Activated CD8-positive, alpha-beta T cell treated with anti-CD3 and anti-CD28 coated beads, Interleukin-2, amount 10 ng/mL, durations not matched to agents 7 days and 5 days (primary cell): Measurements from ENCODE around the gene KLHL14. TPM values are rescaled to one million over a fixed set of nuclear protein-coding genes. Genes with fewer than 3 reads are reported as not detected.

Experiments
- ATAC-seq: fragments of 150-1000 bp; cut with Tn5 transposase; one replicate; pipeline ENCODE4 v1.10.0; 2021; ENCODE audit warnings: moderate library complexity
- CTCF ChIA-PET: fragments of 350-600 bp; sonication (Branson Sonifier 250); formaldehyde crosslinking; loops from one replicate; lab custom pipeline; 2021; ENCODE audit warnings: antibody characterized with exemption; lab: Charles Lee
- POLR2A ChIA-PET: fragments of 350-600 bp; sonication (Branson Sonifier 250); formaldehyde crosslinking; loops from one replicate; lab custom pipeline; 2021; ENCODE audit warnings: antibody characterized with exemption; lab: Charles Lee
- DNase-seq: peaks from one replicate; pipeline ENCODE4 v3.0.0-alpha.2; 2020
- H3K27ac Mint-ChIP-seq: one replicate; pipeline ENCODE4 v1.8.0; 2021; ENCODE audit warnings: mild to moderate bottlenecking, mixed read lengths
- H3K27me3 Mint-ChIP-seq: one replicate; pipeline ENCODE4 v1.8.0; 2021; ENCODE audit warnings: low read depth, mixed read lengths
- H3K36me3 Mint-ChIP-seq: one replicate; pipeline ENCODE4 v1.8.0; 2021; ENCODE audit warnings: low read depth, mixed read lengths
- H3K4me1 Mint-ChIP-seq: one replicate; pipeline ENCODE4 v1.8.0; 2021; ENCODE audit warnings: low read depth, mixed read lengths
- H3K4me3 Mint-ChIP-seq: one replicate; pipeline ENCODE4 v1.8.0; 2021; ENCODE audit warnings: mild to moderate bottlenecking, mixed read lengths
- H3K9me3 Mint-ChIP-seq: one replicate; pipeline ENCODE4 v1.8.0; 2022; ENCODE audit warnings: mixed read lengths; ENCODE audit not compliant: insufficient read depth
- total RNA-seq, 2 experiments: library from RNA; stranded (reverse); gene quantifications; one replicate each; pipeline ENCODE4 v1.2.3, GENCODE V29; 2021

Gene KLHL14
- total RNA-seq, 2 experiments from 2014 or later: not detected

- H3K27ac Mint-ChIP-seq: no peak overlapping the region
- H3K9me3 Mint-ChIP-seq: no peaks in the 10 kb centered on the region
- H3K4me3 Mint-ChIP-seq: no peak overlapping the region
- no peak for DNase-seq
- no peaks in the 10 kb centered on the region for H3K4me1 Mint-ChIP-seq
- CTCF ChIA-PET: no interaction called here
- no peak for ATAC-seq
- POLR2A ChIA-PET: no interaction called here
- no peaks in the 10 kb centered on the region for H3K36me3 Mint-ChIP-seq
- no peaks in the 10 kb centered on the region for H3K27me3 Mint-ChIP-seq
These were observed 37.0 kb downstream of the KLHL14 start for GRCh38 chr18:32735781-32736180.

DNA sequence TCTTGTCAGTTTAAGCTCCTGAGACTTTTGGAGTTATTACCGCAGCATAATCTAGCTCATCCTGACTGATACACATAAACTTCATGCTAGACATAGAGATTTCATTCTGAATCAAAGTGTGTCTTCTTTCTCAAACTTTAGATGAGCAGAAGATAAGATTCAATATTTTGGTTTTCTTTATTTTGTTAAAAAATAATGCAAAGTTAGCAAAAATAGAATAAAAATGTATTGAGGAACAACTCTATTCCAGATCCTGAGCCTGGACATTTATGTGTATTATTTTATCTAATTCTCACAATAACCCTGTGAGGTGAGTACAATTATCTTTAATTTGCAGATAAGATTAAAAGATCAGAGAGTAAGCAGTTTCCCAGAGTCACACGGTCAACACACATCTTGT, 38.4 kb downstream of the KLHL14 start:
- Mint-ChIP-seq H3K36me3 (no peaks in the 10 kb centered on the region), H3K27ac (no peak overlapping the region), H3K4me3 (no peak overlapping the region), H3K9me3 (no peaks in the 10 kb centered on the region), H3K4me1 (peaks cover 5% of the 10 kb centered on the region), H3K27me3 (no peaks in the 10 kb centered on the region)
- ChIA-PET POLR2A (no interaction called here), CTCF (interaction anchor here (0.8 kb wide), 1 partner anchor 20 kb away, joined by 3 read pairs; no protein-coding TSS in a partner anchor)
- no peak for DNase-seq
- ATAC-seq: no peak

DNA sequence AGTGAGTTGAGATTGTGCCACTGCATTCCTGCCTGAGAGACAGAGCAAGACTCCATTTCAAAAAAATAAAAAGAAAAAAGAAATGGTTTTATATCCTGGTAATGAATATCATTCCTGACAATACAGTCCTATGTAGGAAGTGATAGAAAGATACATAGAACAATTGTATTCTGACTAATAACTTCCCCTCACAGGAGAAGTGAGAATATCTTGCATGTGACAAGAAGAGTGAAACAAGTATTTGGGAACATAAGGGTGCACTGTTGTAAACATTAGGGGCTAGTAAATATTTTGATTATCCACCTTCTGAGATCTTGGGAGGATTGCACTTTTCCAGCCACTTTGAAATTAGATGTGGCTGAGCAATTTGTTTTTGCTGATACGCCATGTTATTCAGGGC, 40.7 kb downstream of the KLHL14 start:
- CTCF ChIA-PET: no interaction called here
- DNase-seq: no peak
- H3K36me3 Mint-ChIP-seq: no peaks in the 10 kb centered on the region
- H3K27ac Mint-ChIP-seq: no peak overlapping the region
- no peaks in the 10 kb centered on the region for H3K9me3 Mint-ChIP-seq
- POLR2A ChIA-PET: no interaction called here
- no peak overlapping the region for H3K4me3 Mint-ChIP-seq
- H3K27me3 Mint-ChIP-seq: no peaks in the 10 kb centered on the region
- no peak for ATAC-seq
- H3K4me1 Mint-ChIP-seq: peaks cover 5% of the 10 kb centered on the region

DNA sequence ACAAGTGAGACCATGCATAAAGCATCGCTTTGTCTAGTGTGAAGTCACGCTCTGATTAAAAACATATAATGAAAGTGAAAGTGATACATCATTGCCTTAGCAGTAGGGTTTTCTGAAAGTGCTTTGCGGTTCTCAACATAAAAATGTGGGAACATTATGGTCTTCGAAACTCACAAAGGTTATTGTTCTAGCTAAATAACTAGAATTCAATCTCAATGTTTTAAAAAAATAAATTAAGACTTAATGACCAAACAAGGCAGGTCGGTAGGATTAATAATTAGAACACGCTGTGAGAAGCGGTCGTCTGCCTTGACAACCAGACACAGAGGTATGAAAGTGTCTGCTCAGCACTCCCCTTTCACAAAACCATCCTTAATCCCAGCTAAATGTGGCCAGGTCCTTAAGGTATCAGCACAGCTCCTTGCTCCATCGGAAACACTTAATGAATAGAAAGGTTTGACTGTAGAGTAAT, 42.2 kb downstream of the KLHL14 start:
- H3K4me1 Mint-ChIP-seq: peaks cover 5% of the 10 kb centered on the region
- peak overlapping the region; percentile 35 for H3K4me3 Mint-ChIP-seq
- ChIA-PET POLR2A (no interaction called here), CTCF (interaction anchor here (1.3 kb wide), 1 partner anchor 15 kb away, joined by 3 read pairs; no protein-coding TSS in a partner anchor)
- H3K36me3 Mint-ChIP-seq: no peaks in the 10 kb centered on the region
- no peaks in the 10 kb centered on the region for H3K9me3 Mint-ChIP-seq
- no peak for DNase-seq
- ATAC-seq: peak; percentile 53
- no peaks in the 10 kb centered on the region for H3K27me3 Mint-ChIP-seq
- no peak overlapping the region for H3K27ac Mint-ChIP-seq

- ChIA-PET POLR2A (no interaction called here), CTCF (interaction anchor here (1.3 kb wide), 1 partner anchor 15 kb away, joined by 3 read pairs; no protein-coding TSS in a partner anchor)
- H3K36me3 Mint-ChIP-seq: no peaks in the 10 kb centered on the region
- H3K27ac Mint-ChIP-seq: no peak overlapping the region
- H3K9me3 Mint-ChIP-seq: no peaks in the 10 kb centered on the region
- DNase-seq (no peak), ATAC-seq (no peak)
- H3K4me1 Mint-ChIP-seq: peaks cover 5% of the 10 kb centered on the region
- H3K27me3 Mint-ChIP-seq: no peaks in the 10 kb centered on the region
- H3K4me3 Mint-ChIP-seq: peak overlapping the region; percentile 35
These were observed 42.8 kb downstream of the KLHL14 start for GRCh38 chr18:32730068-32730467.

GRCh38 chr18:32724071-32724749, 48.6 kb downstream of the KLHL14 start:
- CTCF ChIA-PET: no interaction called here

DNA sequence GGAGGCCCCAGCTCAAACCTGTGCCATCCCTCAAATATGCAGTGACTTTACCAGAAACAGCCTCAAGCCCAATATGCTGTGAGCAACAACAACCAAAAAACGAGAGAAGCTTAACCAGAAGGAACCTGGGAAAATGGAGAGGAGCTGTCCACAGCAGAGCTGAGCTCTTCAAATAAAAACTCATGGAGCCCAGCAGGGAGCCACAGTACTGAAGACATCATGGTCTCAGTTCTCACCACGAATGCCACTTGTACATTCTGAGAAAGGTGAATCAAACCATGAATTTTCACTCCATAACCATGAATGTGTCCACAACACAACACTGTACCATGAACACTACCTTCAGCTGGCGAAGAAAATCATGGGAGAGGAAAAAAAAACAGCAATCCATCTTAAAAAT, 50.5 kb downstream of the KLHL14 start:
- no peaks in the 10 kb centered on the region for H3K36me3 Mint-ChIP-seq
- H3K4me3 Mint-ChIP-seq: no peak overlapping the region
- no peak overlapping the region for H3K27ac Mint-ChIP-seq
- H3K4me1 Mint-ChIP-seq: no peaks in the 10 kb centered on the region
- POLR2A ChIA-PET: no interaction called here
- H3K27me3 Mint-ChIP-seq: no peaks in the 10 kb centered on the region
- DNase-seq: no peak
- CTCF ChIA-PET: no interaction called here
- no peaks in the 10 kb centered on the region for H3K9me3 Mint-ChIP-seq
- no peak for ATAC-seq

More at GRCh38 chr18:32724071-32724749, 48.6 kb downstream of the KLHL14 start:
- Mint-ChIP-seq H3K27ac (no peak overlapping the region), H3K9me3 (no peaks in the 10 kb centered on the region), H3K27me3 (no peaks in the 10 kb centered on the region), H3K36me3 (no peaks in the 10 kb centered on the region), H3K4me3 (no peak overlapping the region), H3K4me1 (no peaks in the 10 kb centered on the region)
- POLR2A ChIA-PET: no interaction called here
- no peak for ATAC-seq
- no peak for DNase-seq

DNA sequence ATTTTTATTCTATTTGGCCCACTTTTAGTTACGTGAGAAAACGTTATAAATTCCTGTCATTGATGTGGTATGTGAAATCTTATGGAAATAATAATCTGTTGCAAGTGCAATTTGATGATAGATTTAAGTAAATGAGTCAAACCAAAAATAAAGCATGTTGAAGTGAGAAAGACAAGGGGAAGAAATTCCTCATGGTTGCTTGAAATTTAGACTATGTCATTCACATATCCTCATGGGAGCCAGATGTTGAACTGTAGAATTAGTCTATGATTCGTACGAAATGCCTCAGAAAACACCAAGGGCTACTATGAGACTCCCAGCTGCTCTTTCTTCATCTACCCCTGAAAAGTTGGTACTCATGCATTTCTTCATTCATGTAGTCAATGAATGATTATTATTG, 55.7 kb downstream of the KLHL14 start:
- no peaks in the 10 kb centered on the region for H3K27me3 Mint-ChIP-seq
- no peaks in the 10 kb centered on the region for H3K9me3 Mint-ChIP-seq
- no peak for DNase-seq
- no peak for ATAC-seq
- no peak overlapping the region for H3K27ac Mint-ChIP-seq
- peaks cover 3% of the 10 kb centered on the region for H3K4me1 Mint-ChIP-seq
- ChIA-PET CTCF (no interaction called here), POLR2A (no interaction called here)
- no peak overlapping the region for H3K4me3 Mint-ChIP-seq
- no peaks in the 10 kb centered on the region for H3K36me3 Mint-ChIP-seq

- ATAC-seq (peak; percentile 73), DNase-seq (peak; percentile 37)
- Mint-ChIP-seq H3K27me3 (no peaks in the 10 kb centered on the region), H3K9me3 (no peaks in the 10 kb centered on the region), H3K4me3 (no peak overlapping the region), H3K4me1 (peaks cover 3% of the 10 kb centered on the region), H3K36me3 (no peaks in the 10 kb centered on the region), H3K27ac (no peak overlapping the region)
- CTCF ChIA-PET: interaction anchor here (0.6 to 1.6 kb wide), 5 partner anchors 13 to 36 kb away, joined by 3 to 4 read pairs (median 3); no protein-coding TSS in a partner anchor
- POLR2A ChIA-PET: no interaction called here
These were observed 58.2 kb downstream of the KLHL14 start for GRCh38 chr18:32714571-32715148.

DNA sequence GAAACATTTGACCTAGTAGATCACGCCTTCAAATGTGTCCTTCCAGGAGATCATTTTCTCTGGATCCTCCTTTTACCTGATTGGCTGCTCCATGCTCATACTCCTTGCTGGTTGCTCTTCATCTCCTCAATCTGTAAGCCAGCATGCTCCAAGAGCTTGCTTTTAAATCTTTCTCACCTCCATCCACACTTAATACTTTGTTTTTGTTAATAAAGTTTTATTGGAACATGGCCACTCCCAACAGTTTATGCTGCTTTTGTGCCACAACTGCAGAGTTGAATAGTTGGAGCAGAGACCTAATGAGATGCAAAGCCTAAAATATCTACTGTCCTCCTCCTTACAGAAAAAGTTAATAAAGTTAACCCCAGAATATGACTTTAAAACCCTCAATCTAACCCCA, 60.0 kb downstream of the KLHL14 start:
- no peak overlapping the region for H3K4me3 Mint-ChIP-seq
- POLR2A ChIA-PET: no interaction called here
- no peak overlapping the region for H3K27ac Mint-ChIP-seq

GRCh38 chr18:32711862-32712261, 61.0 kb downstream of the KLHL14 start:
- Mint-ChIP-seq H3K27me3 (no peaks in the 10 kb centered on the region), H3K9me3 (no peaks in the 10 kb centered on the region), H3K4me3 (no peak overlapping the region), H3K36me3 (no peaks in the 10 kb centered on the region), H3K4me1 (peaks cover 3% of the 10 kb centered on the region), H3K27ac (no peak overlapping the region)
- DNase-seq (no peak), ATAC-seq (no peak)
- CTCF ChIA-PET: no interaction called here
- POLR2A ChIA-PET: no interaction called here

More for the DNA sequence above, 60.0 kb downstream of the KLHL14 start:
- CTCF ChIA-PET: no interaction called here
- Mint-ChIP-seq H3K4me1 (peaks cover 3% of the 10 kb centered on the region), H3K9me3 (no peaks in the 10 kb centered on the region), H3K36me3 (no peaks in the 10 kb centered on the region), H3K27me3 (no peaks in the 10 kb centered on the region)
- no peak for ATAC-seq
- DNase-seq: no peak

DNA sequence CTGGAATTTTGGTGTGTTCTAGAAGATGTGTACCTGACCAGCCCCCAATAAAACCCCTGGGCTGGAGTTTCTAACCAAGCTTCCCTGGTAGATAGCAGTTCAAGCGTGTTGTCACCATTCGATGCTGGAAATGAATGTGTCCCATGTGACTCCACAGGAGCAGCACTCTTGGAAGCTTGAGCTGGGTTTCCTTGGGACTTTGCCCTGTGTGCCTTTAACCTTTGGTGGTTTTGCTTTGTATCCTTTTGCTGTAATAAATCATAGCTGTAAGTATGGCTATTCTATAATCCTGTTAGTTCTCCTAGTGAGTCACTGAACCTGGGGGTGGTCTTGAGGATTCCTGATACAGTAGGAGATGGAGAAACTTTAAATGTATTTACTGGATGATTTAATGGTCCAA, 65.2 kb downstream of the KLHL14 start:
- DNase-seq (no peak), ATAC-seq (no peak)
- no peak overlapping the region for H3K27ac Mint-ChIP-seq
- ChIA-PET POLR2A (no interaction called here), CTCF (no interaction called here)
- no peaks in the 10 kb centered on the region for H3K4me1 Mint-ChIP-seq
- no peaks in the 10 kb centered on the region for H3K27me3 Mint-ChIP-seq
- H3K4me3 Mint-ChIP-seq: no peak overlapping the region
- no peaks in the 10 kb centered on the region for H3K36me3 Mint-ChIP-seq
- H3K9me3 Mint-ChIP-seq: no peaks in the 10 kb centered on the region
